GM12873 (cell line): Measurements from ENCODE around the gene SLC11A1.

ENCODE experiments used
- TF ChIP-seq, protein P1 (sequence below): IDR thresholded peaks from 2 replicates; pipeline ENCODE4 v1.5.1; 2012; ENCODE audit warnings: low read depth, mild to moderate bottlenecking, moderate library complexity, low read length, control low read depth; ENCODE audit not compliant: insufficient read depth; ENCODE audit errors: missing control alignments

SLC11A1 gene

DNA sequence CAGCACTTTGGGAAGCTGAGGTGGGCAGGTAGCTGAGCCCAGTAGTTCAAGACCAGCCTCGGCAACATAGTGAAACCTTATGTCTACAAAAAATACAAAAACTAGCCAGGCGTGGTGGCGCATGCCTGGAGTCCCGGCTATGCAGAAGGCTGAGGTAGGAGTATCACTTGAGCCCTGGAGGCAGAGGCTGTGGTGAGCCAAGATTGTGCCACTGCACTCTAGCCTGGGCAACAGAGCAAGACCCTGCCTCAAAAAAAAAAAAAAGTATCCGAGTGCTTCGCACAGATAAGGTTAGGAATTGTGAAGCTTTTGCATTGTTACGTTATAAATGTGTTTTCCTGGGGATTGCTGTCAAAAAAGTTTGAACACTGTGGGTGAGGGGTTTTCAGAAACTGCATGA lies 21.7 kb downstream of the SLC11A1 start:
- TF ChIP-seq, protein P1, sequence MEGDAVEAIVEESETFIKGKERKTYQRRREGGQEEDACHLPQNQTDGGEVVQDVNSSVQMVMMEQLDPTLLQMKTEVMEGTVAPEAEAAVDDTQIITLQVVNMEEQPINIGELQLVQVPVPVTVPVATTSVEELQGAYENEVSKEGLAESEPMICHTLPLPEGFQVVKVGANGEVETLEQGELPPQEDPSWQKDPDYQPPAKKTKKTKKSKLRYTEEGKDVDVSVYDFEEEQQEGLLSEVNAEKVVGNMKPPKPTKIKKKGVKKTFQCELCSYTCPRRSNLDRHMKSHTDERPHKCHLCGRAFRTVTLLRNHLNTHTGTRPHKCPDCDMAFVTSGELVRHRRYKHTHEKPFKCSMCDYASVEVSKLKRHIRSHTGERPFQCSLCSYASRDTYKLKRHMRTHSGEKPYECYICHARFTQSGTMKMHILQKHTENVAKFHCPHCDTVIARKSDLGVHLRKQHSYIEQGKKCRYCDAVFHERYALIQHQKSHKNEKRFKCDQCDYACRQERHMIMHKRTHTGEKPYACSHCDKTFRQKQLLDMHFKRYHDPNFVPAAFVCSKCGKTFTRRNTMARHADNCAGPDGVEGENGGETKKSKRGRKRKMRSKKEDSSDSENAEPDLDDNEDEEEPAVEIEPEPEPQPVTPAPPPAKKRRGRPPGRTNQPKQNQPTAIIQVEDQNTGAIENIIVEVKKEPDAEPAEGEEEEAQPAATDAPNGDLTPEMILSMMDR = no peak

DNA sequence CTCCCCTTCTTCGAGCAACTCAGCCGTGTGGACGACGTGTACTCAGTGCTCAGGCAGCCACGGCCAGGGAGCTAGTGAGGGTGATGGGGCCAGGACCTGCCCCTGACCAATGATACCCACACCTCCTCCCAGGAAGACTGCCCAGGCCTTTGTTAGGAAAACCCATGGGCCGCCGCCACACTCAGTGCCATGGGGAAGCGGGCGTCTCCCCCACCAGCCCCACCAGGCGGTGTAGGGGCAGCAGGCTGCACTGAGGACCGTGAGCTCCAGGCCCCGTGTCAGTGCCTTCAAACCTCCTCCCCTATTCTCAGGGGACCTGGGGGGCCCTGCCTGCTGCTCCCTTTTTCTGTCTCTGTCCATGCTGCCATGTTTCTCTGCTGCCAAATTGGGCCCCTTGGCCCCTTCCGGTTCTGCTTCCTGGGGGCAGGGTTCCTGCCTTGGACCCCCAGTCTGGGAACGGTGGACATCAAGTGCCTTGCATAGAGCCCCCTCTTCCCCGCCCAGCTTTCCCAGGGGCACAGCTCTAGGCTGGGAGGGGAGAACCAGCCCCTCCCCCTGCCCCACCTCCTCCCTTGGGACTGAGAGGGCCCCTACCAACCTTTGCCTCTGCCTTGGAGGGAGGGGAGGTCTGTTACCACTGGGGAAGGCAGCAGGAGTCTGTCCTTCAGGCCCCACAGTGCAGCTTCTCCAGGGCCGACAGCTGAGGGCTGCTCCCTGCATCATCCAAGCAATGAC lies 22.4 kb downstream of the SLC11A1 start:
- TF ChIP-seq, protein P1 = no peak

DNA sequence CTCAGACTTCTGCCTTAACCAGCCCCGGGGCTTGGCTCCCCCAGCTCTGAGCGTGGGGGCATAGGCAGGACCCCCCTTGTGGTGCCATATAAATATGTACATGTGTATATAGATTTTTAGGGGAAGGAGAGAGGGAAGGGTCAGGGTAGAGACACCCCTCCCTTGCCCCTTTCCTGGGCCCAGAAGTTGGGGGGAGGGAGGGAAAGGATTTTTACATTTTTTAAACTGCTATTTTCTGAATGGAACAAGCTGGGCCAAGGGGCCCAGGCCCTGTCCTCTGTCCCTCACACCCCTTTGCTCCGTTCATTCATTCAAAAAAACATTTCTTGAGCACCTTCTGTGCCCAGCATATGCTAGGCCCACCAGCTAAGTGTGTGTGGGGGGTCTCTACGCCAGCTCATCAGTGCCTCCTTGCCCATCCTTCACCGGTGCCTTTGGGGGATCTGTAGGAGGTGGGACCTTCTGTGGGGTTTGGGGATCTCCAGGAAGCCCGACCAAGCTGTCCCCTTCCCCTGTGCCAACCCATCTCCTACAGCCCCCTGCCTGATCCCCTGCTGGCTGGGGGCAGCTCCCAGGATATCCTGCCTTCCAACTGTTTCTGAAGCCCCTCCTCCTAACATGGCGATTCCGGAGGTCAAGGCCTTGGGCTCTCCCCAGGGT lies 23.1 kb downstream of the SLC11A1 start:
- TF ChIP-seq, protein P1 = no peak

DNA sequence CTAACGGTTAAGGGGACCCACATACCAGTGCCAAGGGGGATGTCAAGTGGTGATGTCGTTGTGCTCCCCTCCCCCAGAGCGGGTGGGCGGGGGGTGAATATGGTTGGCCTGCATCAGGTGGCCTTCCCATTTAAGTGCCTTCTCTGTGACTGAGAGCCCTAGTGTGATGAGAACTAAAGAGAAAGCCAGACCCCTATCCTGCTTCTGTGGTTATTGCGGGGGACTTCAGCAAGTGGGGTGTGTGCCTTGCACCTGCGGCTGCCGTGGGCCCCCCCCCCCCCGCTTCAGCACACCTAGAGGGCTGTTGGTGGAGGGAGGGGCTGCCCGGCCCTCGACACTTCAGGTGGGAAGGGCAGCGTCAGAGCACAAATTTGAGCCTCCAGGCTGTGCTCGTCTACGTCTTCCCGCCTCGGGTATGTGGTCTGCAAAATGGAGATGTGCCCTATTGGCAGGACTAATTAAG lies 23.7 kb downstream of the SLC11A1 start:
- TF ChIP-seq, protein P1 = no peak

DNA sequence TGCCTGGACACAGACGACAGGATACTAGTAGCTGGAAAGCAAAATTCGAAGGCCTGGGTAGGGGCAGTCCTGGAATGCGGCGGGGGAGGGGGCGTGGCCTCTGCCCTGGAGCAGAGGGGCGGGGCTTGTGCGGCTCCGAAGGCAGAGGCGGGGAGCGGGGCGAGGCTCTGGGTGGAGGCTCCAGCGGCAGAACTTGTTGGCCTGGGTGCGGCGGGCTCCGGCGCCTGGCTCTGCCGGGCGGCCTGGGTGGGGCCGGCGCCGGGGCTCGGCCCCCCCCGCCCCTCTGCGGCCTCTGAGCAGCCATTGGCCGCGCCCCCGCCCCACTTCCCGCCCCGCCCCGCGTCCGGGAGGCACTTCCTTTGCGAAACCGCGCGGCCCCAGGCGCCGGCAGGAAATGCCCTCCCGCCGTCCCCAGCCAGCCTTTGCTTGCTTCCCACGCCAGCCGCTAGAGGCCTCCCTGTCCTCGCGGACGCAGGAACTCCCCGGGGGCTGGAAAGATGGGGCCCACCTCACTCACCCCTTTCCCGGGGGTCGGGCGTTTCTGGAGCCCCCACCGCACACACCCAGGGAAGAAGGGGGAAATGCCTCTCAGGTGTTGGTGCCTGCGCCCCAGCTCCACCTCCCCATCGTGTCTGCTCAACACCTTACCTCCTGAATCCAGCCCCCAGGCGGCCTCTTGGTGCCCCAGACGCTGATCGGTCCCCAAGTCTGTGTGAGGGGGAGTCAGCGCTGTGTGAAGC lies 24.3 kb downstream of the SLC11A1 start:
- TF ChIP-seq, protein P1 = peak; percentile 76

DNA sequence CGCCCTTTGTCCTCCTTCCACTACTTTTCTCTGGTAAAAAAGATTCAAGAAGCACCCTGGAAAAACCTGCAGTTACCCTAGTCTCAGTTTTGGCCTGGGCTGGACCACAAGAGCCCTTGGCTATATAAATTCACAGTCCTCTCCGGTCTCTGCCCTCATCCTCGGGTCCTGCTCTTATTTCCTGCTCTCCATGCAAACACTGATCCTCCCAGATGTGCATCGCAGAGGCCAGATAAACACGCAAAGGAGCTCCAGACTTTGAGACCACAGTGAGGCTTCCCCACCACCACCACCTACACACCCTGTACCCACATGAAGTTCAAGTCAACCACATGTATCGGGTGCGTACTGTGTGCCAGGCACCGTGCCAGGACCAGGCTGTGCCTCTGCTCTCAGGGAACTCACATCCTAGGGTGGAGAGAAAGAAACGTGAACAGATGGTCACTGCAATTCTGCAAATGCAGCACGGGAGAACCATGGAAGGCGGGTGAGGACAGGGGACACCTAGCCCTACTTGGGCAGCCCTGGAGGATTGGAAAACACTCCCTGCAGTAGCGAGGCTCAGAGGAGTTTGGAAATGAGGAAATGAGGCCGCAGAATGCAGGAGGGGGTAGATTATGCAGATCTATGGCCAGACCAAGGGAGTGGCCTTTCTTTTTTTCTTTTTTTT lies 25.0 kb downstream of the SLC11A1 start:
- TF ChIP-seq, protein P1 = no peak
